Measurements from ENCODE around the gene TNRC18. TPM values are rescaled to one million over a fixed set of nuclear protein-coding genes. Genes with fewer than 3 reads are reported as not detected.

TNRC18 gene
- total and polyA plus RNA-seq, 2 of the 8 experiments (the other 6 are each of a cell fraction or from before 2014, with no cell fraction given), result 1.7 to 8.6 TPM

- TF ChIP-seq CHD7 (IDR thresholded peaks at IDR 0.05; ENCODE audit: insufficient replicate concordance, low read length) (no peak), E2F6 (IDR thresholded peaks at IDR 0.05) (no peak)
Measured at GRCh38 chr7:5345671-5346070, 78.0 kb downstream of the TNRC18 start (continued).
